GM12878 (cell line): ENCODE results near the gene SUFU. TPM values are rescaled to one million over a fixed set of nuclear protein-coding genes. Genes with fewer than 3 reads are reported as not detected.

Source experiments
- ATAC-seq: fragments of 200-7000 bp; cut with Tn5 transposase; 3 replicates; pipeline ENCODE4 v1.9.1; 2020; ENCODE audit warnings: mild to moderate bottlenecking, moderate library complexity
- BruUV-seq: library from RNA; stranded (reverse); fragments of 400-500 nt; replicated peaks from 2 replicates; lab custom pipeline; 2021; lab: Mats Ljungman, UMichigan
- CTCF ChIA-PET: fragments of 300-600 bp; sonication (Branson Sonifier 250); formaldehyde crosslinking; extraction: SDS; loops from one replicate; lab custom pipeline; 2021; ENCODE audit warnings: inconsistent platforms; lab: Yijun Ruan, JAX
- POLR2A ChIA-PET: fragments of 350-600 bp; formaldehyde crosslinking; extraction: SDS; loops from one replicate; lab custom pipeline; 2021; ENCODE audit warnings: inconsistent platforms; lab: Charles Lee
- RAD21 ChIA-PET: fragments of 300-600 bp; sonication (Branson Sonifier 250); formaldehyde crosslinking; loops from one replicate; lab custom pipeline; 2023; ENCODE audit warnings: antibody characterized with exemption; ENCODE audit not compliant: unreplicated experiment; lab: Charles Lee
- SMC1A ChIA-PET: fragments of 300-600 bp; sonication (Branson Sonifier 250); formaldehyde crosslinking; loops from one replicate; lab custom pipeline; 2023; ENCODE audit not compliant: unreplicated experiment, uncharacterized antibody; lab: Charles Lee
- DNase-seq: peaks from one replicate; pipeline ENCODE4 v3.0.0-alpha.2; 2011; ENCODE audit warnings: low read depth, low spot score
- FAIRE-seq: peaks from 3 replicates; lab custom pipeline; 2011; peaks lifted over from hg19 to GRCh38; lab: Jason Lieb, UNC
- H2AFZ ChIP-seq: 2 replicates; pipeline ENCODE4 v1.6.0; 2011; ENCODE audit warnings: low read depth, low read length, control low read depth; ENCODE audit not compliant: control insufficient read depth
- H3K27ac ChIP-seq: 2 replicates; pipeline ENCODE4 v1.5.1; 2011; ENCODE audit warnings: control low read depth; ENCODE audit not compliant: control insufficient read depth, insufficient read depth
- H3K27me3 ChIP-seq, 2 experiments: replicated peaks in 1 of 2; 2 replicates each; pipeline versions ENCODE4 v1.6.0 to v1.6.1; 2011; ENCODE audit warnings: low read length in 1 of 2; ENCODE audit not compliant: control insufficient read depth in 2 of 2, insufficient read depth in 2 of 2
- H3K36me3 ChIP-seq, 2 experiments: 2 replicates each; pipeline ENCODE4 v1.5.1; 2011; ENCODE audit warnings: low read length in 1 of 2; ENCODE audit not compliant: control insufficient read depth in 2 of 2, insufficient read depth in 2 of 2
- H3K4me1 ChIP-seq: 2 replicates; pipeline ENCODE4 v1.6.1; 2011; ENCODE audit warnings: mild to moderate bottlenecking, low read length, moderate library complexity, mixed read lengths; ENCODE audit not compliant: control insufficient read depth, insufficient read depth
- H3K4me2 ChIP-seq: 2 replicates; pipeline ENCODE4 v1.6.0; 2011; ENCODE audit warnings: control low read depth; ENCODE audit not compliant: control insufficient read depth, insufficient read depth
- H3K4me3 ChIP-seq: fragments of 200-600 bp; sonication (generic); 2 replicates; pipeline ENCODE4 v1.5.1; 2016
- H3K79me2 ChIP-seq: 2 replicates; pipeline ENCODE4 v1.6.0; 2011; ENCODE audit warnings: low read length; ENCODE audit not compliant: control insufficient read depth, insufficient read depth
- H3K9ac ChIP-seq: 2 replicates; pipeline ENCODE4 v1.8.0; 2011; ENCODE audit warnings: low read length, control low read depth, mixed read lengths; ENCODE audit not compliant: control insufficient read depth, insufficient read depth
- H3K9me3 ChIP-seq: replicated peaks from 3 replicates; pipeline ENCODE4 v1.5.1; 2011; ENCODE audit warnings: mild to moderate bottlenecking, low read length; ENCODE audit not compliant: control insufficient read depth, insufficient read depth
- H4K20me1 ChIP-seq: 2 replicates; pipeline ENCODE4 v1.6.0; 2011; ENCODE audit not compliant: control insufficient read depth, insufficient read depth
- ASH2L ChIP-seq: fragments of 300-600, 200-600 bp; sonication (generic); IDR thresholded peaks from 2 replicates; pipeline ENCODE4 v1.6.1; 2017; ENCODE audit warnings: low read depth, mild to moderate bottlenecking, borderline replicate concordance
- HSF1 ChIP-seq: fragments of 150-350 bp; IDR thresholded peaks from 2 replicates; pipeline ENCODE4 v1.6.1; 2014; ENCODE audit warnings: mild to moderate bottlenecking, low read depth, low read length
- IRF4 ChIP-seq: IDR thresholded peaks from 2 replicates; pipeline ENCODE4 v1.6.1; 2011; ENCODE audit warnings: low read depth, low read length
- JUND ChIP-seq: IDR thresholded peaks from 2 replicates; pipeline ENCODE4 v1.6.1; 2012; ENCODE audit warnings: low read depth, mild to moderate bottlenecking, low read length, improper control_type of control experiment, moderate library complexity
- RELA ChIP-seq: fragments of 450-650 bp; IDR thresholded peaks from 2 replicates; pipeline ENCODE4 v1.8.0; 2014; ENCODE audit warnings: borderline replicate concordance; ENCODE audit not compliant: partially characterized antibody
- WGBS: methylation state at CpG from one replicate; pipeline ENCODE4 v1.1.6; 2016; ENCODE audit warnings: low lambda C conversion rate; ENCODE audit not compliant: insufficient replicate concordance, insufficient coverage; ENCODE audit errors: missing lambda C conversion rate; 5-methylcytosine and 5-hydroxymethylcytosine counted together
- in situ Hi-C: fragments of 300-500 bp; cut with MboI; formaldehyde crosslinking; loops from 9 replicates; pipeline ENCODE4 v1.14.3; 2018; ENCODE audit warnings: mixed read lengths
- intact Hi-C: fragments of 100-400 bp; cut with micrococcal nuclease; formaldehyde crosslinking; loops from one replicate; pipeline ENCODE4 v1.14.2; 2022; ENCODE audit not compliant: unreplicated experiment
- polyA plus RNA-seq, 11 experiments: library from polyadenylated mRNA; depleted of rRNA in 4 of 11; unstranded in 6 of 11; stranded (reverse) in 5 of 11; fragments of >200 nt; fragmentation: Nextera tagmentation in 4 of 11; fragmentation: Illumina TruSeq in 1 of 11; extraction: Ambion mirVana in 4 of 11; extraction: Trizol in 1 of 11; gene quantifications; 1 replicate in 1 of 11; 2 replicates in 10 of 11; pipeline versions ENCODE4 v1.2.1 to v1.2.3, GENCODE V29; 2011 to 2016; ENCODE audit warnings: inconsistent platforms in 2 of 11, missing spikeins in 2 of 11, low read depth in 1 of 11
- total RNA-seq, 4 experiments: library from RNA; depleted of rRNA in 3 of 4; stranded (reverse); fragments of >200 nt in 3 of 4; fragmentation: Illumina TruSeq in 1 of 4; extraction: Trizol in 1 of 4; gene quantifications; 2 replicates each; pipeline versions ENCODE4 v1.2.1 to v1.2.3, GENCODE V29; 2013 to 2021

Gene SUFU
- total and polyA plus RNA-seq, 10 of the 15 experiments (the other 5 are each of a cell fraction or from before 2014, with no cell fraction given): 0.68 to 7.7 (median 2.4) TPM

- H3K27ac ChIP-seq: no peak overlapping the region
- peaks cover 24% of the 10 kb centered on the region for H3K4me1 ChIP-seq
Measured at GRCh38 chr10:102658802-102659201, 155.0 kb downstream of the SUFU start.

More at GRCh38 chr10:102658802-102659201, 155.0 kb downstream of the SUFU start:
- no peak overlapping the region for H3K4me3 ChIP-seq
- in situ Hi-C loops: no loop called here
- RAD21 ChIA-PET: interaction anchor here (0.9 to 4.8 kb wide), 3 partner anchors 8 to 55 kb away, joined by 3 to 65 read pairs (median 35); partner anchors contain the start of genes ARL3 and SFXN2
- TF ChIP-seq ASH2L (no peak), JUND (no peak), IRF4 (no peak), RELA (no peak), HSF1 (no peak)
- H3K9me3 ChIP-seq: no peaks in the 10 kb centered on the region
- no peak for FAIRE-seq
- no peaks in the 10 kb centered on the region for H3K27me3 ChIP-seq
- H4K20me1 ChIP-seq: no peaks in the 10 kb centered on the region
- intact Hi-C loops: no loop called here
- no peak for ATAC-seq
- no TSS peak for BruUV-seq
- 79% methylated on average over 5 of the region's 5 CpGs for WGBS
- DNase-seq: no peak
- no peak overlapping the region for H3K9ac ChIP-seq
- POLR2A ChIA-PET: interaction anchor here (0.6 to 4.1 kb wide), 4 partner anchors 9 to 50 kb away, joined by 3 to 52 read pairs (median 6); no protein-coding TSS in a partner anchor
- CTCF ChIA-PET: interaction anchor here (0.7 to 9.4 kb wide), 2 partner anchors 8 to 18 kb away, joined by 3 to 82 read pairs; no protein-coding TSS in a partner anchor
- SMC1A ChIA-PET: interaction anchor here (0.7 to 4.6 kb wide), 5 partner anchors 9 to 55 kb away, joined by 4 to 45 read pairs (median 5); partner anchors contain the start of genes ARL3 and TRIM8
- no peak overlapping the region for H2AFZ ChIP-seq
- peaks cover 8% of the 10 kb centered on the region for H3K79me2 ChIP-seq
- peaks cover 20 to 29% of the 10 kb centered on the region in 2 experiments; a peak in 3 of 4 replicates for H3K36me3 ChIP-seq
- no peak overlapping the region for H3K4me2 ChIP-seq
